Stimulated activated CD4-positive, alpha-beta T cell treated with anti-CD3 and anti-CD28 coated beads, Interleukin-1b, Interleukin-23, amount 100 ng/mL, for 1 hour (primary cell): ENCODE results near the gene TNKS2.
"Not testable (repeated sequence)": the region's sequence is repeated elsewhere in the genome, so short reads cannot be mapped to it uniquely, and the experiment has no call there.

Experiments
- DNase-seq, 2 donors: peaks; one replicate each; pipeline ENCODE4 v3.0.0-alpha.2; 2020; ENCODE audit warnings: low read depth in 2 of 2

TNKS2 gene

DNA sequence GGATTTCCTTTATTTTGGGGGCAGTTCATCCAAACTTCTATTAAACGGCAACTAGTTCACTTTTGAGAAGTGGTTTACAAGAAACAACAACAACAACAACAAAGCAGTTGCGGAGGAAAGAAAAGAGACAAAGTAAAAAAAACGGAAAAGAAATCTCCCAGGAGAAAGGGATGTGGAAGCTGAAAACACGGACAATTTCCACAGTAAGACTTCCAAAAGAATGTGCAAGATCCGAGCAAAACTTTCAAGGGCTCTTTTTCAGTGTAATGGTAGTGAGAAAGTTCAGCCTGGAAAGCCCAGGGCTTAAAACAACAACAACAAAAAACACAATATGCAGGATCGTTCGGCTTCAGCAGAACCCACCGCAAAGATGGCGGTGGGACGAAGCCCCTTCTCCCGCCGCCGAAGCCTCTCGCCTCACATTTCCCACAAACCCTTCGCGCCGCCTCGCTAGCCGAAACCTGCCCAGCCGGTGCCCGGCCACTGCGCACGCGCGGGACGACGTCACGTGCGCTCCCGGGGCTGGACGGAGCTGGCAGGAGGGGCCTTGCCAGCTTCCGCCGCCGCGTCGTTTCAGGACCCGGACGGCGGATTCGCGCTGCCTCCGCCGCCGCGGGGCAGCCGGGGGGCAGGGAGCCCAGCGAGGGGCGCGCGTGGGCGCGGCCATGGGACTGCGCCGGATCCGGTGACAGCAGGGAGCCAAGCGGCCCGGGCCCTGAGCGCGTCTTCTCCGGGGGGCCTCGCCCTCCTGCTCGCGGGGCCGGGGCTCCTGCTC lies at the start of gene TNKS2:
Gene TNKS2, plus strand, starts transcription at position 553 of the 775 bp plus-strand sequence. CDS start 265 bp downstream, outside the sequence.
- peak; percentile 81 to 83 for DNase-seq

DNA sequence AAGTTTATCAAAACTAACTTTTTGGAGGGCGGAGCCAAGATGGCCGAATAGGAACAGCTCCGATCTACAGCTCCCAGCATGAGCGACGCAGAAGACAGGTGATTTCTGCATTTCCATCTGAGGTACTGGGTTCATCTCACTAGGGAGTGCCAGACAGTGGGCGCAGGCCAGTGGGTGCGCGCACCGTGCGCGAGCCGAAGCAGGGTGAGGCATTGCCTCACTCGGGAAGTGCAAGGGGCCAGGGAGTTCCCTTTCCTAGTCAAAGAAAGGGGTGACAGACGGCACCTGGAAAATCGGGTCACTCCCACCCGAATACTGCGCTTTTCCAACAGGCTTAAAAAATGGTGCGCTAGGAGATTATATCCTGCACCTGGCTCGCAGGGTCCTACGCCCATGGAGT lies 48.6 kb upstream of the TNKS2 start:
- DNase-seq, result not testable (repeated sequence)

DNA sequence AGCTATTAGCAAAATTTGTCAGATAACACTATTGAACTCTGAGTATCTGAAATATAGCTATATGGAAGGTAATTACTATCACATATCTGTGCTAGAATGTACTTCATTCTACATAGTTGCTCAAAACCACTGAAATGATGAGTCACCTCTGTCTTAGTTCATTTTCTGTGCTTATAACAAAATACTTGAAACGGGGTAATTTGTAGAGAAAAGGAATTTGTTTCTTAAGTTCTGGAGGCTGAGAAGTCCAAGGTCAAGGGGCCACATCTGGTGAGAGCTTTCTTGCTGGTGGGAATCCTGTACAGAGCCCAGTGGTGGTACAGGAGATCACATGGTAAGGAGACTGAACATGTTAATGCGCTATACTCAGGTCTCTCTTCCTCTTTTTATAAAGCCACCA lies 41.9 kb upstream of the TNKS2 start:
- no peak for DNase-seq

DNA sequence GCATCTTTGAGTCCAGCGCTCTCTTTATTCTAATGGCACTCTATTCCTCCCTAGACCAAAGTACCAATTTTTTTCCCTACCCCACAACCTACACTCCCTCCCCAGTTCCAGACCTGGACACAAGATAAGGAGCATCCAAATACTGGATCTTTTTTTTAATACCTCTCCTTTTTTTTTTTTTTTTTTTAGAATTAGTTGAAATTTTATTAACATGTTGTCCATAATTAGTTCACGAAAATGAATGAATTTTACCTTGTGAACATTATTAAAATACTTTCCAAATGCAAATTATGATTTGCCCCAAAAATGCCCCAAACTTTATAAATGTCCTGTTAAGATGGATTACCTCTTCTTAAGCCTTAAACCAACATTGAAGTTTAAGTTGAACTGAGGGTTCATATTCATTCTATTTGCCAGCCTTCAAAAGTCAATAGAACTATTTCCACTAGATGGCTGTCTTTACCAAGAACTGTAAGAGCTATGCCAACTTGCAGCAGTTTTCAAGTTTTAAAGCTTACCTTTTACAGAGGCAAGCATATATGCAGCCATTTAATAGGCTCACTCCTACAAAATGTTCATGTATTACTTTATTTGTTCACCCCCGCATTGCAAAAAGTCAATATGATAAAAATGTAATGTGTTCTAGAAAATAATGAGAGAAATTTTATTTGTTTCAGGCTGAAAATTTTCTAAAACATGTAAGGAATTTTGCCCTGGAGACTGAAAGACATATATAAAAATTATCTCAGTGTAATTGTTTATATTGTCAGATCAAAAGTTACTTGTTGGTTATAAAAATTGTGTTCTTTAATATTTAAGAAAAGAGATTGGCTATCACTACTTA lies 39.7 kb upstream of the TNKS2 start:
- no peak for DNase-seq

DNA sequence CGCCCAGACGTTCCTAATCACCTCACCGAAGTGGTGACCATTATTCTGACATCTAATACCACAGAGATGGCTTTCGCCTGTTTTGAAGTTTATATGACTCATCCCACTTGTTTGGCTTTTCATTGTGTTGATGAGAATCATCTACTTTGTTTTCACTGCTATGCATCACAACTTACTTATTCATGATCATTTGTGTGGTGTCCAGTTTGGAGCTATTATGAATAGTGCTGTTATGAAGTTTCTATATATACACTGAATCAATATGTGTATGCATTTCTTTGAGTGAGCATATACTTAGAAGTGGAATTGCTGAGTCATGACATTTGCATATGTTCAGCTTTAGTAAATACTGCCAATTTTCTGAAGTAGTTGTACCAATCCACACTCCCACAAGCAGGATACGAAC lies 38.6 kb upstream of the TNKS2 start:
- no peak for DNase-seq

DNA sequence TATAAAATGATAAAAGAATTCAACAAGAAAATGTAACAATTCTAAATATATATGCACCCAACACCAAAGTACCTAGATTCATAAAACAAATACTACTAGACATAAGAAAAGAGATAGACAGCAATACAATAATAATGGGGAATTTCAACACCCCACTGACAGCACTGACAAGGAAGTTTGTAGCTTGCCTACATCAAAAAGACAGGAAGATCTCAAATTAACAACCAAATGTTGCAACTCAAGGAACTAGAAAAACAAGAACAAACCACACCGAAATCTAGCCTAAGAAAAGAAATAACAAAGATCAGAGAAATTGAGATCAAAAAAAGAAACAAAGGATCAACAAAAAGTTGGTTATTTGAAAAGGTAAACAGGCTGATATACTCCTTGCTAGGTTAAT lies 36.5 kb upstream of the TNKS2 start:
- no peak for DNase-seq

DNA sequence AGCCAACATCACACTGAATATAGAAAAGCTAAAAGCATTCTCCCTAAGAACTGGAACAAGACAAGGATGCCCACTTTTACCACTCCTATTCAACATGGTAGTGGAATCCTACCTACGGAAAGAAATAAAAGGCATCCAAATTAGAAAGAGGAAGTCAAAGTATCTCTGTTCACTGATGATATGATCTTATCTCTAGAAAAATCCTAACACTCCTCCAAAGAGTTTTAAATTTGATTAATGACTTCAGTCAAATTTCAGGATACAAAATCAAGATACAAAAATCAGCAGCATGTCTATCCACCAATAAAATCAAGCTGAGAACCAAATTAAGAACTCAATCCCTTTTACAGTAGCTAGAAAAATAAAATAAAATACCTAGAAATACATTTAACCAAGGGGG lies 35.3 kb upstream of the TNKS2 start:
- no peak for DNase-seq

DNA sequence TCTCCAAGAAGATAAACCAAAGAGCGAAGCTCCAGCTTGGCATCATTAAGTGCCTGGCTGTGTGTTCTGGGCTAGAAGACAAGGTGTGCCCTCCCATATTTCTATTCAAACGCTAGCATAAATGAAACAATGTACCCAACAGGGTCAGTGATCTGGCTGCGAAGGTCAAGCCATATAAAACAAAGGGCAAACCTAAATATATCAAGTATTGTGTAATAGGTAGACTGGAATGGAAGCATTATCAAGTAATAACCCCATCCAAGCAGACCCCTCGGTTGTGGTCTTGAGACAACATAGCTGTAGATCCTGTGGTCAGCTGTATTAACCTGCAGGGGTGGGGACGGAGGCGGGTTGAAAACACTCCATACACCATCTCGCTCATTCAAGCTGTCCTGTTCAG lies 31.6 kb upstream of the TNKS2 start:
- no peak for DNase-seq

DNA sequence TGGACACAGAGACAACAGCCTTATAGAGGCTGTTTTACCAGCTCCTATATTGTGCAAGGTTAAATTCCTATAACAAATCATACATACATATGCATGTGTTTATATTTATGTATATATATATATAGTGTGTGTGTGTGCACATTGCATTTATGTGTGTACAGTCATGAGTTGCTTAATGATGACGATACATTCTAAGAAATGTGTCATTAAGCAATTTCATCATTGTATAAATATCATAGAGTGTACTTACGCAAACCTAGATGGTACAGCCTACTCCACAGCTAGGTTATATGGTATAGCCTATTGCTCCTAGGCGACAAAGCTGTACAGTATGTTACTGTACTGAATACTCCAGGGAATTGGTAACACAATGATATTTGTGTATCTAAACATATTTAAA lies 30.1 kb upstream of the TNKS2 start:
- DNase-seq, result no peak

DNA sequence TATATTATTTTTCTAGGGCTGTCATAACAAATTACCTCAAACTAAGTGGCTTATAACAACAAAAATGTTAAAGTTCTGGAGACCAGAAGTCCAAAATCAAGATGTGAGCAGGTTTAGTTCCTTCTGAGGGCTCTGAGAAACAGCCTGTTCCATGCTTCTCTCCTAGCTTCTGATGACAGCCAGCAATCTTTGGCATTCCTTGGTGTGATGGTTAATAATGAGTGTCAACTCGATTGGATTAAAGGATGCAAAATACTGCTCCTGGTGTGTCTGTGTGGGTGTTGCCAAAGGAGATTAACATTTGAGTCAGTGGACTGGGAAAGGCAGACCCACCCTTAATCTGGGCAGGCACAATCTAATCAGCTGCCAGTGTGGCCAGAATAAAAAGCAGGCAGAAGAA lies 26.3 kb upstream of the TNKS2 start:
- no peak for DNase-seq

DNA sequence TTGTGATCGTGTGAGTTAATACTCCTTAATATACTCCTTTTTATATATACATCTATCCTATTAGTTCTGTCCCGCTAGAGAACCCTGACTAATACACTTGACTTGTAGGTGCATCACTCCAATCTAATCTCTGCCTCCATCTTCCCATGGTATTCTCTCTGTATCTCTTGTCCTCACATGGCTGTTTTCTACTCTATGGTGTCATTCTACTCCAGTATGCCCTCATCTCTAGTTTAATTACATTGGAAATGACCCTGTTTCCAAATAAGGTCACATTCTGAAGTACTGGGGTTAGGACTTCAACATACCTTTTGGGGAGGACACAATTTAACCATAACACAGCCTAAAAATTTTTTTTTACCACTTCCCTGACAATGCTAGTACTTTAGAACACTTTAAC lies 25.8 kb upstream of the TNKS2 start:
- no peak for DNase-seq

DNA sequence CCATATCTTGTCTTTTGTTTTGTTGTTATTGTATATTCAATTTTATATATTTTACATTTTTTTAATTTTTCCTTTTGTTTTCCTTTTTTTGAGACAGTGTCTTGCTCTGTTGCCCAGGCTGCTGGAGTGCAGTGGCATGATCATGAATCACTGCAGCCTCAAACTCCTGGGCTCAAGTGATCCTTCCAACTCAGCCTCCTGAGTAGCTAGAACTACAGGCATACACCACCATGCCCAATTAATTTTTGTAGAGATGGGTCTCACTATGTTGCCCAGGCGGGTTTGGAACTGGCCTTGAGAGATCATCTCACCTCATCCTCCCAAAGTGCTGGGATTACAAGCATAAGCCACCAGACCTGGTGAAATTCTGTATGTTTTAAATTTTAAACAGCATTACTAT lies 25.4 kb upstream of the TNKS2 start:
- DNase-seq, result no peak

DNA sequence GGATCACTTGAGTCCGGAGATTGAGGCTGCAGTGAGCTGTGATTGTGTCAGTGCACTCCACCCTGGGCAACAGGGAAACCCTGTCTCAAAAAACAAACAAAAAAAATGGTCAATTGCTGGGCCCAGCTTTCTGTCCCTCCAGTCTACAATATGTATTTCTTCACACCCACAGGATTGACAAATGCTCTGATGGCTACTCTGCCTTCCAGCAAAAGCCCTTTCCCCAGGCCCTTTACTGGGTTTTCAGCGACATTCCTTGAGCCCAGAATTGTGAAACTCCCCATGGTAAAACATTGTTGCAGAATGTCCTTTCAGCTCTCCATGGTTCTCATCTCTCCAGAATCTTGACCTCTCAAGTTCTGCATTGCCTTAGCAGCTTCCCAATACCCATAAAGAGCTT lies 23.7 kb upstream of the TNKS2 start:
- DNase-seq, result no peak

DNA sequence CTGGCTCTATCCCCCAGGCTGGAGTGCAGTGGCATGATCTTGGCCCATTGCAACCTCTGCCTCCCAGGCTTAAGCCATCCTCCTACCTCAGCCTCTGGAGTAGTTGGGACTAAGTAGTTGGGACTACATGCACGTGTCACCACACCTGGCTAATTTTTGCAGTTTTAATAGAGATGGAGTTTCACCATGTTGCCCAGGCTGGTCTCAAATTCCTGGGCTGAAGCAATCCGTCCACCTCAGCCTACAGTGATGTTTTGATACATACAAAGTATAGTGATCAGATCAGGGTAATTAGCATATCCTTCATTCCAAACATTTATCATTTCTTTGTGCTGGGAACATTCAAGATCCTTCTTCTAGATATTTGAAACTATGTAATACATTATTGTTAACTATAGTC lies 22.5 kb upstream of the TNKS2 start:
- DNase-seq, result no peak

DNA sequence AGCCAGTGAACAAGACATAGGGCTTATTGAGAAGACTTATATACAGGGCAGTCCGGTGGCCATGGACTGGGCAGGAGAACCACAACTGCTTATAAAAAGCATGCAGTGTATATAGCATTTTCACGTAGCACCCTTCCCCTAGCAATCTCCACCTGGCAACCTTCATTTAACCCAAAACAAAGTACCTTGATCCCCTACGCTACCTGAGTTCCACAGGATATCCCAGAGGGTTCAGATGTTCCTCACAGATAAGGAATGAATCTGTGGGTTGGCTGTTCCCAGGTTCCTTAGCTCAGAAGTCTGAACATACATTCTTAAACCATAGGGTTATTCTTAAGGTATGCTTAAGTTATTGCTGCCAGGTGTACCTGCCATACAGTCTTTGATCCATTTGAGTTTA lies 22.0 kb upstream of the TNKS2 start:
- DNase-seq, result no peak

DNA sequence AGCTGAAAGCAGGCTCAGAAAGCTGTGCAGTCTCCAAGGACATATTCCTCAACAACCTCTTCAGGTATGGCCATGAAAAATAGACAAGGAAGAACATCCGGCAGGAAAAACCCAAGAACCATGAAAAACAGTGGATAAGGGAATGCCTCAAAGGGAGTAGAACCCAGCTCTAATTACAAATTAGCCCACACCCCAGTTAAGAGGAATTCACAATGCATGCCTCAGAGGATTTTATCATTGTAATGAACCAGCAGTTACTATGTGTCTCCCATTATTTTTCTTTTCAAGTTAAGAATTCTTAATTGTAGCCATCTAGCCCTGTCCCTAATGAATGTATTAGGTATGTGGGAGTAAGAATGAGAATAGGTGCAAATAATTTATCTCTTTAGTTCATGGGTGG lies 19.7 kb upstream of the TNKS2 start:
- DNase-seq, result no peak

DNA sequence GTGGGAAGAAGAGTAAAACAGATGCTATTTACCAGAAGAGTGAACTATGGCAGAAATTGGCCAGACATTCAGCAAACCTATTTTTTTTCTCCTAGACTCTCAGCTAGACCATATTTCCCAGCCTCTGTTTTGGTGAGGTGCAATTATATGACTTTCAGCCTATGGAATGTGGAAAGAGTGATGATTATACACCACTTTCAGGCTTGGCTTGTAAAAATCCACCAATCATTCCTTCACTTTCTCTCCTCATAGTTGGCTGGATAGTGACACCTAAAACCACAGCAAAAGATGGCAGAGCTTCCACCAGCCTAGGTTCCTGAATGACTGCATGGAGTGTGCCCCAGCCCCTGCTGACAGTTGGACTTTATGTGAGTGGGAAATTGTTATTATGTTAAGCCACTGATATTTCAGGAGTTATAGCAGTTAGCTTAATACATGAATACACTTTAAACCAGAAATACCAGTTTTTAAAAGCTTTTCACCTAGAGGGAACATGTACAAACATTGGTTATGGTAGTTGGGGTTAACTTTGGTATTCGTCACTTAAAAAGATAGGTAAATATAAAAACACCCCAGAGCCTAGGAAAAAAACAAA lies 19.1 kb upstream of the TNKS2 start:
- no peak for DNase-seq

DNA sequence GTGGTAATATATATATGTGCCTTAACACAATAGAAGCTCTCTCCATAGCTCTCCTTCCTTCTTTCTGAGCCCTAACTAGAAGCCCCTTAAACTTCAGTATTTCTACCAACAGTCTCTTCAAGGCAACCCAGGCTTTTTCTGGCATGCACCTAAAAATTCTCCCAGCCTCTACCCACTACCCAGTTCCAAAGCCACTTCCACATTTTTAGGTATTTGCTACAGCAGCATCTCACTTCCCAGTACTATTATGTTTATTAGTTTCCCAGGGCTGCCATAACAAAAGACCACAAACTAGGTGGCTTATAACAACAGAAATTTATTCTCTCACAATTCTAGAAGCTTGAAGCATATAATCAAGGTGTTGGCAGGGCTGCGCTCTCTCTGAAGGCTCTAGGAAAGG lies 15.7 kb upstream of the TNKS2 start:
- no peak for DNase-seq

DNA sequence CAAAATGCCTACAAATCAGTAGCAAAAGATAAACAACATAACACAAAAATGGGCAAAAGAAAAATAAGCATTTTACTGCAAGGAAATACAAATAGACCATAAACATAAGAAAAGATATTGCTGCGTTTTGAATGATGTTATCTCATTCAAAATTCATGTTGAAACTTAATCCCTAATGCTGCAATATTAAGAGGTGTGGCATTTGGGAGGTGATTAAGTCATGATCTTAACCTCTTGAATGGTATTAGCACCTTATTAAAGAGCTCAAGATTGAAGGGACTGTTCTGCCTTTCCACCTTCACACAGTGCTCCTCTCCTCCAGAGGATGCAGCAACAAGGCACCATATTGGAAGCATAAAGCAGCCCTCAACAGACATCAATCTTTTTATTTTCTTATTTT lies 12.4 kb upstream of the TNKS2 start:
- DNase-seq, result no peak

DNA sequence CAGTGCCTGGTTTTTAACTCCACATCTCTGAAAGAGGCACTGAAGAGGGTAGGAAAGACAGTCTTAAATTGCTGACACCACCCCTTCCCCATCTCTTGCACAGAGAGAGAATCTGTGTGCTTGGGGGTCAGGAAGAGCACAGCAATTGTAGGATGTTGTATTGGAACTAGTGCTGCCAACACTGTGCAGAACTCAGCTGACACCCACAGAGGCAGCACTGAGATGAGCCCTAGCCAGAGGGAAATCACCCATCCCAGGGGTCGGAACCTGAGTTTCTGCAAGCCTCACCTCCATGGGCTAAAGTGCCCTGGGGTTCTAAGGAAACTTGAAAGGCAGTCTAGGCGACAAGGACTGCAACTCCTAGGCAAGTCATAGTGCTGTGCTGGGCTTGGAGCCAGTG lies 11.0 kb upstream of the TNKS2 start:
- no peak for DNase-seq

DNA sequence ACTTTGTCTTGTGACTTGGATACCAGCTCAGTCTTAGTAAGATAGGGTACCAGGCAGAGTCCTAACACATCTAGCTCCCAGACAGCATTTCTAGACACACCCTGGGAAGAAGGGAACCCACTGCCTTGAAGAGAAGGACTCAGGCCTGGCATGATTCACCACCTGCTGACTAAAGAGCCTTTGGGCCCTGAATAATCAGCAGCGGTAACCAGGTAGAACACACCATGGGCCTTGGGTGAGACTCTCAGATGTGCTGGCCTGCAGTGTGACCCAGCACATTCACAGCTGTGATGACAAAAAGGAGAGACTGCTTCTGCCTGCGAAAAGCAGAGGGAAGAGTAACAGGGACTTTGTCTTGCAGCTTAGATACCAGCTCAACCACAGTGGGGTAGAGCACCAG lies 10.4 kb upstream of the TNKS2 start:
- DNase-seq, result no peak

DNA sequence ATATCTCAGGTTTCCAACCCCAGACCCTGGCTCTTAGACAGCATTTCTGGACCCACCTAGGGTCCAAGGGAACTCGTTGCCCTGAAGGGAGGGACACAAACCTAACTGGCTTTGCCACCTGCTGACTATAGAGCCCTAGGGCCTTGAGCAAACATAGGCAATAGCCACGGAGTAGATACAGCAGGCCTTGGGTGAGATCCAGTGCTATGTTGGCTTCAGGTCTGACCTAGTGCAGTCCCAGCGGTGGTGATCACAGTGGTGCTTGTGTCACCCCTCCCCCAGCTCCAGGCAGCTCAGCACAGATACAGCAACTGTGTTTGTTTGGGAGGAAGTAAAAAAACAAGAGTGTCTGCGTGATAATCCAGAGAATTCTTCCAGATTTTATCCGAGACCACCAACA lies 9.7 kb upstream of the TNKS2 start:
- DNase-seq, result no peak
